ENCODE results near the gene PCDHGA12.
"Not testable (repeated sequence)": the region's sequence is repeated elsewhere in the genome, so short reads cannot be mapped to it uniquely, and the experiment has no call there.

GRCh38 chr5:141417494-141418172 is 12.7 kb upstream of the PCDHGA12 start, which contains the start of gene PCDHGB7:
- TF ChIP-seq CTCF (IDR thresholded peaks at IDR 0.05 in 8 of 11, conservative IDR thresholded peaks at IDR 0.05 in 3 of 11) (peak in 10 of 11 experiments; percentile 24 to 65 (median 58)), POLR2AphosphoS5 (IDR thresholded peaks at IDR 0.05) (peak in 2 of 3 donors; percentile 16 to 31)
- TF ChIP-seq POLR2A (IDR thresholded peaks at IDR 0.05) = not testable (repeated sequence)
